ENCODE data around the gene LAG3.

DNA sequence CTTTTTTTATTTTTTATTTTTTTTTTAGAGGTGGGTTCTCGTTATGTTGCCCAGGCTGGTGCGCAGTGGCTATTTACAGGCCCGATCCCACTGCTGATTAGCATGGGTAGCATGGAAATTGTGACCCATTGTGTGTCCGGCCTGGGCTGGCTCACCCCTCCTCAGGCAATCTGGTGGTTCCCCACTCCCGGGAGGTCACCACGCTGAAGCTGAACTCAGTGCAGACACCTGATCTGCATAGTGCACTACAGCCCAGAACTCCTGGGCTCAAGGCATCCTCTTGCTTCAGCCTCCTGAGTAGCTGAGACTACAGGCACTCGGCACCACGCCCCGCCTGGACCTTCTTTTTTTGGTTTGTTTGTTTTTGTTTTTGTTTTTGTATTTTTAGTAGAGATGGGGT lies 11.5 kb downstream of the LAG3 start:
- TF ChIP-seq, protein P1, sequence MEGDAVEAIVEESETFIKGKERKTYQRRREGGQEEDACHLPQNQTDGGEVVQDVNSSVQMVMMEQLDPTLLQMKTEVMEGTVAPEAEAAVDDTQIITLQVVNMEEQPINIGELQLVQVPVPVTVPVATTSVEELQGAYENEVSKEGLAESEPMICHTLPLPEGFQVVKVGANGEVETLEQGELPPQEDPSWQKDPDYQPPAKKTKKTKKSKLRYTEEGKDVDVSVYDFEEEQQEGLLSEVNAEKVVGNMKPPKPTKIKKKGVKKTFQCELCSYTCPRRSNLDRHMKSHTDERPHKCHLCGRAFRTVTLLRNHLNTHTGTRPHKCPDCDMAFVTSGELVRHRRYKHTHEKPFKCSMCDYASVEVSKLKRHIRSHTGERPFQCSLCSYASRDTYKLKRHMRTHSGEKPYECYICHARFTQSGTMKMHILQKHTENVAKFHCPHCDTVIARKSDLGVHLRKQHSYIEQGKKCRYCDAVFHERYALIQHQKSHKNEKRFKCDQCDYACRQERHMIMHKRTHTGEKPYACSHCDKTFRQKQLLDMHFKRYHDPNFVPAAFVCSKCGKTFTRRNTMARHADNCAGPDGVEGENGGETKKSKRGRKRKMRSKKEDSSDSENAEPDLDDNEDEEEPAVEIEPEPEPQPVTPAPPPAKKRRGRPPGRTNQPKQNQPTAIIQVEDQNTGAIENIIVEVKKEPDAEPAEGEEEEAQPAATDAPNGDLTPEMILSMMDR (IDR thresholded peaks at IDR 0.05 in 2 of 3, conservative IDR thresholded peaks at IDR 0.05 in 1 of 3; ENCODE audit: control insufficient read depth in 2 of 3, extremely low read depth in 1 of 3, insufficient read depth in 1 of 3, low read depth in 3 of 3, low read length in 3 of 3), result no peak
- TF ChIP-seq, protein P2, sequence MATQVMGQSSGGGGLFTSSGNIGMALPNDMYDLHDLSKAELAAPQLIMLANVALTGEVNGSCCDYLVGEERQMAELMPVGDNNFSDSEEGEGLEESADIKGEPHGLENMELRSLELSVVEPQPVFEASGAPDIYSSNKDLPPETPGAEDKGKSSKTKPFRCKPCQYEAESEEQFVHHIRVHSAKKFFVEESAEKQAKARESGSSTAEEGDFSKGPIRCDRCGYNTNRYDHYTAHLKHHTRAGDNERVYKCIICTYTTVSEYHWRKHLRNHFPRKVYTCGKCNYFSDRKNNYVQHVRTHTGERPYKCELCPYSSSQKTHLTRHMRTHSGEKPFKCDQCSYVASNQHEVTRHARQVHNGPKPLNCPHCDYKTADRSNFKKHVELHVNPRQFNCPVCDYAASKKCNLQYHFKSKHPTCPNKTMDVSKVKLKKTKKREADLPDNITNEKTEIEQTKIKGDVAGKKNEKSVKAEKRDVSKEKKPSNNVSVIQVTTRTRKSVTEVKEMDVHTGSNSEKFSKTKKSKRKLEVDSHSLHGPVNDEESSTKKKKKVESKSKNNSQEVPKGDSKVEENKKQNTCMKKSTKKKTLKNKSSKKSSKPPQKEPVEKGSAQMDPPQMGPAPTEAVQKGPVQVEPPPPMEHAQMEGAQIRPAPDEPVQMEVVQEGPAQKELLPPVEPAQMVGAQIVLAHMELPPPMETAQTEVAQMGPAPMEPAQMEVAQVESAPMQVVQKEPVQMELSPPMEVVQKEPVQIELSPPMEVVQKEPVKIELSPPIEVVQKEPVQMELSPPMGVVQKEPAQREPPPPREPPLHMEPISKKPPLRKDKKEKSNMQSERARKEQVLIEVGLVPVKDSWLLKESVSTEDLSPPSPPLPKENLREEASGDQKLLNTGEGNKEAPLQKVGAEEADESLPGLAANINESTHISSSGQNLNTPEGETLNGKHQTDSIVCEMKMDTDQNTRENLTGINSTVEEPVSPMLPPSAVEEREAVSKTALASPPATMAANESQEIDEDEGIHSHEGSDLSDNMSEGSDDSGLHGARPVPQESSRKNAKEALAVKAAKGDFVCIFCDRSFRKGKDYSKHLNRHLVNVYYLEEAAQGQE (IDR thresholded peaks at IDR 0.05; ENCODE audit: low read depth, low read length), result no peak
- TF ChIP-seq, protein P3, sequence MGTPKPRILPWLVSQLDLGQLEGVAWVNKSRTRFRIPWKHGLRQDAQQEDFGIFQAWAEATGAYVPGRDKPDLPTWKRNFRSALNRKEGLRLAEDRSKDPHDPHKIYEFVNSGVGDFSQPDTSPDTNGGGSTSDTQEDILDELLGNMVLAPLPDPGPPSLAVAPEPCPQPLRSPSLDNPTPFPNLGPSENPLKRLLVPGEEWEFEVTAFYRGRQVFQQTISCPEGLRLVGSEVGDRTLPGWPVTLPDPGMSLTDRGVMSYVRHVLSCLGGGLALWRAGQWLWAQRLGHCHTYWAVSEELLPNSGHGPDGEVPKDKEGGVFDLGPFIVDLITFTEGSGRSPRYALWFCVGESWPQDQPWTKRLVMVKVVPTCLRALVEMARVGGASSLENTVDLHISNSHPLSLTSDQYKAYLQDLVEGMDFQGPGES (IDR thresholded peaks at IDR 0.05), result no peak
- TF ChIP-seq, protein P4, sequence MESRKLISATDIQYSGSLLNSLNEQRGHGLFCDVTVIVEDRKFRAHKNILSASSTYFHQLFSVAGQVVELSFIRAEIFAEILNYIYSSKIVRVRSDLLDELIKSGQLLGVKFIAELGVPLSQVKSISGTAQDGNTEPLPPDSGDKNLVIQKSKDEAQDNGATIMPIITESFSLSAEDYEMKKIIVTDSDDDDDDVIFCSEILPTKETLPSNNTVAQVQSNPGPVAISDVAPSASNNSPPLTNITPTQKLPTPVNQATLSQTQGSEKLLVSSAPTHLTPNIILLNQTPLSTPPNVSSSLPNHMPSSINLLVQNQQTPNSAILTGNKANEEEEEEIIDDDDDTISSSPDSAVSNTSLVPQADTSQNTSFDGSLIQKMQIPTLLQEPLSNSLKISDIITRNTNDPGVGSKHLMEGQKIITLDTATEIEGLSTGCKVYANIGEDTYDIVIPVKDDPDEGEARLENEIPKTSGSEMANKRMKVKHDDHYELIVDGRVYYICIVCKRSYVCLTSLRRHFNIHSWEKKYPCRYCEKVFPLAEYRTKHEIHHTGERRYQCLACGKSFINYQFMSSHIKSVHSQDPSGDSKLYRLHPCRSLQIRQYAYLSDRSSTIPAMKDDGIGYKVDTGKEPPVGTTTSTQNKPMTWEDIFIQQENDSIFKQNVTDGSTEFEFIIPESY (IDR thresholded peaks at IDR 0.05), result no peak
- TF ChIP-seq YY1 (IDR thresholded peaks at IDR 0.05; ENCODE audit: low read depth, low read length) (no peak), BRCA1 (IDR thresholded peaks at IDR 0.05; ENCODE audit: low read depth, low read length) (no peak), CHD4 (IDR thresholded peaks at IDR 0.05) (no peak), EZH2 (IDR thresholded peaks at IDR 0.05; ENCODE audit: borderline replicate concordance, control insufficient read depth, low read depth, low read length) (no peak), EP300 (IDR thresholded peaks at IDR 0.05; ENCODE audit: borderline replicate concordance in 1 of 2, control insufficient read depth in 1 of 2, low read depth in 2 of 2, low read length in 2 of 2) (no peak), NFYB (IDR thresholded peaks at IDR 0.05; ENCODE audit: insufficient read depth, low read depth, low read length) (no peak), SUPT20H (IDR thresholded peaks at IDR 0.05; ENCODE audit: borderline replicate concordance, control insufficient read depth, low read depth, low read length) (no peak), NR2C2 (IDR thresholded peaks at IDR 0.05; ENCODE audit: borderline replicate concordance, control insufficient read depth, insufficient read length, low read depth) (no peak)

All from GM12878 (cell line).